Upper lobe of right lung (tissue), 1 donor: ENCODE data around the gene ZBED1. TPM values are rescaled to one million over a fixed set of nuclear protein-coding genes. Genes with fewer than 3 reads are reported as not detected.

Experiments used
- ATAC-seq: fragments of 200-7000 bp; cut with Tn5 transposase; one replicate; pipeline ENCODE4 v1.9.1; 2020; ENCODE audit warnings: mild to moderate bottlenecking, moderate library complexity
- DNase-seq: peaks from one replicate; pipeline ENCODE4 v3.0.0-alpha.2; 2020
- H3K27ac ChIP-seq: fragments of 200-600 bp; one replicate; pipeline ENCODE4 v1.8.0; 2022
- H3K27me3 ChIP-seq: fragments of 200-600 bp; one replicate; pipeline ENCODE4 v1.8.0; 2022; ENCODE audit warnings: mild to moderate bottlenecking
- H3K36me3 ChIP-seq: fragments of 200-600 bp; one replicate; pipeline ENCODE4 v1.8.0; 2022
- H3K4me1 ChIP-seq: fragments of 200-600 bp; one replicate; pipeline ENCODE4 v1.8.0; 2022
- H3K4me3 ChIP-seq: fragments of 200-600 bp; one replicate; pipeline ENCODE4 v1.8.0; 2022; ENCODE audit warnings: mild to moderate bottlenecking
- H3K9me3 ChIP-seq: fragments of 200-600 bp; one replicate; pipeline ENCODE4 v1.8.0; 2022
- intact Hi-C: fragments of 100-400 bp; cut with DNase I; formaldehyde crosslinking; loops from one replicate; pipeline ENCODE4 v1.11.0; 2022
- total RNA-seq: library from RNA; stranded (reverse); fragmentation: NEBNext Ultra II Directional; extraction: Animal tissue kit (Norgen Biotek cat#: 25700); gene quantifications from one replicate; pipeline ENCODE4 v1.2.1, GENCODE V29; 2021
- TF ChIP-seq, protein P1 (sequence below): fragments of 200-600 bp; IDR thresholded peaks from one replicate; pipeline ENCODE4 v1.8.0; 2022; ENCODE audit warnings: antibody characterized with exemption
- donor health status: DM: no; HTN: yes; CAD: no; lungs with severe emphysema.

ZBED1 gene
- total RNA-seq, 1 donor from 2014 or later: 40.0 TPM

GRCh38 chrX:2451501-2452316 is 49.1 kb downstream of the ZBED1 start:
- Histone ChIP-seq H3K27ac (no peak overlapping the region), H3K4me1 (no peaks in the 10 kb centered on the region), H3K36me3 (no peaks in the 10 kb centered on the region), H3K4me3 (no peak overlapping the region), H3K27me3 (no peaks in the 10 kb centered on the region), H3K9me3 (no peaks in the 10 kb centered on the region)
- intact Hi-C loops: no loop called here
- TF ChIP-seq, protein P1, sequence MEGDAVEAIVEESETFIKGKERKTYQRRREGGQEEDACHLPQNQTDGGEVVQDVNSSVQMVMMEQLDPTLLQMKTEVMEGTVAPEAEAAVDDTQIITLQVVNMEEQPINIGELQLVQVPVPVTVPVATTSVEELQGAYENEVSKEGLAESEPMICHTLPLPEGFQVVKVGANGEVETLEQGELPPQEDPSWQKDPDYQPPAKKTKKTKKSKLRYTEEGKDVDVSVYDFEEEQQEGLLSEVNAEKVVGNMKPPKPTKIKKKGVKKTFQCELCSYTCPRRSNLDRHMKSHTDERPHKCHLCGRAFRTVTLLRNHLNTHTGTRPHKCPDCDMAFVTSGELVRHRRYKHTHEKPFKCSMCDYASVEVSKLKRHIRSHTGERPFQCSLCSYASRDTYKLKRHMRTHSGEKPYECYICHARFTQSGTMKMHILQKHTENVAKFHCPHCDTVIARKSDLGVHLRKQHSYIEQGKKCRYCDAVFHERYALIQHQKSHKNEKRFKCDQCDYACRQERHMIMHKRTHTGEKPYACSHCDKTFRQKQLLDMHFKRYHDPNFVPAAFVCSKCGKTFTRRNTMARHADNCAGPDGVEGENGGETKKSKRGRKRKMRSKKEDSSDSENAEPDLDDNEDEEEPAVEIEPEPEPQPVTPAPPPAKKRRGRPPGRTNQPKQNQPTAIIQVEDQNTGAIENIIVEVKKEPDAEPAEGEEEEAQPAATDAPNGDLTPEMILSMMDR: no peak
- peak; percentile 29 for DNase-seq
- ATAC-seq: peak; percentile 25

- H3K4me3 ChIP-seq: no peak overlapping the region
- no peaks in the 10 kb centered on the region for H3K9me3 ChIP-seq
- H3K4me1 ChIP-seq: no peaks in the 10 kb centered on the region
- H3K36me3 ChIP-seq: no peaks in the 10 kb centered on the region
- TF ChIP-seq, protein P1: no peak
- no peak for ATAC-seq
- intact Hi-C loops: no loop called here
- no peak for DNase-seq
- no peaks in the 10 kb centered on the region for H3K27me3 ChIP-seq
- no peak overlapping the region for H3K27ac ChIP-seq
Measured at GRCh38 chrX:2450681-2451080, 50.1 kb downstream of the ZBED1 start.

DNA sequence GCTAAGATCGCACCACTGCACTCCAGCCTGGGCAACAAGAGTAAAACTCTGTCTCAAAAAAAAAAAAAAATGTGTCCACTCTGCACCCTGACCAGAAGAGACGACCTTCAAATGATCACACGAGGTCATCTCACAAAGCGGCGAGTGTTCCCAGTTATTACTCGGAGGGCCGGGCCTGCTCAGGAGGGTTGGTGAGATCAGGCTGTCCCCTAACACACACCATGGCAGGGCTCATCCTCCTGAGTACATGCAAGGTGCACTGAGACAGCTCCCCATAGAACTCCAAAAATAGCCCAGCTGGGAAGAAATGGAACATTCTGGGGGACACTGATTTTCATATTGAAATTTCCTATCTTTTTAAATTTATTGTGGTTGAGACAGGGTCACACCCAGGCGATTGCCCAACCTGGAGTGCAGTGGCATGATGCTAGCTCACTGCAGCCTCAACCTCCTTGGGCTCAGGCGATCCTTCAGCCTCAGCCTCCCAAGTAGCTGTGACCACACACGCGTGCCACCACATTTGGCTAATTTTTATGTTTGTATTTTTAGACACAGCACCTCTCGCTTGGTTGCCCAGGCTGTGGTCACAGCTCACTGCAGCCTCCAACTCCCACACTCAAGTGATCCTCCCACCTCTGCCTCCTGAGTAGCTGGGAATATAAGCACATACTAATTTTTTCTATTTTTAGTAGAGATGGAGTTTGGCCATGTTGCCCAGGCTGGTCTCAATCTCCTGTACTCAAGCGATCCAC is 51.5 kb downstream of the ZBED1 start:
- Histone ChIP-seq H3K9me3 (no peaks in the 10 kb centered on the region), H3K4me3 (no peak overlapping the region), H3K36me3 (no peaks in the 10 kb centered on the region), H3K27me3 (no peaks in the 10 kb centered on the region), H3K4me1 (no peaks in the 10 kb centered on the region), H3K27ac (no peak overlapping the region)
- no peak for ATAC-seq
- intact Hi-C loops: no loop called here
- peak; percentile 28 for DNase-seq
- TF ChIP-seq, protein P1: no peak

DNA sequence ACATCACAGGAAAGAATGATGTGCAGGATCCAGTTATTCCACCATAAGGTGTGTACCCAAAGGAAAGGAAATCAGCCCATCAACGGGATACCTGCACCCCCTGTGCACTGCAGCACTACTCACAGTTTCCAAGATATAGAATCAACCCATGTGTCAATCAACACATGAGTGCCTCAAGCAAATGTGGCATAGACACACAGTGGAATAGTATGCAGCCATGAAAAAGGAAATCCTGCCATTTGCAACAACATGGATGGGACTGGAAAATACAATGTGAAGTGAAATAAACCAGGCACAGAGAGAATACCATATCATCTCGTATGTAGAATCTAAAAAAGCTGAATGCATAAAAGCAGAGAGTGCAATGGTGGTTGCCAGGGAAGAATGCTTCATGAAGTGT is 53.3 kb downstream of the ZBED1 start:
- H3K27me3 ChIP-seq: no peaks in the 10 kb centered on the region
- no peaks in the 10 kb centered on the region for H3K9me3 ChIP-seq
- H3K36me3 ChIP-seq: no peaks in the 10 kb centered on the region
- no peak for ATAC-seq
- TF ChIP-seq, protein P1: no peak
- DNase-seq: no peak
- H3K4me1 ChIP-seq: no peaks in the 10 kb centered on the region
- no peak overlapping the region for H3K27ac ChIP-seq
- intact Hi-C loops: no loop called here
- H3K4me3 ChIP-seq: no peak overlapping the region

- peak; percentile 25 for ATAC-seq
- peak; percentile 29 for DNase-seq
Measured at GRCh38 chrX:2446815-2447214, 54.0 kb downstream of the ZBED1 start.

More at GRCh38 chrX:2446815-2447214, 54.0 kb downstream of the ZBED1 start:
- Histone ChIP-seq H3K36me3 (no peaks in the 10 kb centered on the region), H3K27ac (no peak overlapping the region), H3K4me3 (no peak overlapping the region), H3K9me3 (no peaks in the 10 kb centered on the region), H3K4me1 (no peaks in the 10 kb centered on the region), H3K27me3 (no peaks in the 10 kb centered on the region)
- intact Hi-C loops: no loop called here
- TF ChIP-seq, protein P1: no peak
